Left lung (tissue), 10 donors: ENCODE data around the gene LMAN1. TPM values are rescaled to one million over a fixed set of nuclear protein-coding genes. Genes with fewer than 3 reads are reported as not detected.

Experiments
- ATAC-seq: fragments of 200-7000 bp; cut with Tn5 transposase; one replicate; pipeline ENCODE4 v1.9.1; 2020; ENCODE audit warnings: moderate library complexity
- DNase-seq, 4 donors: peaks; one replicate each; pipeline ENCODE4 v3.0.0-alpha.2; 2013 to 2020
- H3K27ac ChIP-seq, 2 donors: fragments of 200-600 bp; sonication (generic) in 1 of 2; one replicate each; pipeline versions ENCODE4 v1.5.0 to v1.8.0; 2020 to 2021
- H3K27me3 ChIP-seq, 2 donors: fragments of 200-600 bp; sonication (generic) in 1 of 2; one replicate each; pipeline versions ENCODE4 v1.5.0 to v1.8.0; 2020 to 2021
- H3K36me3 ChIP-seq, 2 donors: fragments of 200-600 bp; sonication (generic) in 1 of 2; one replicate each; pipeline versions ENCODE4 v1.5.0 to v1.8.0; 2020 to 2021
- H3K4me1 ChIP-seq, 2 donors: fragments of 200-600 bp; one replicate each; pipeline ENCODE4 v1.8.0; 2021
- H3K4me3 ChIP-seq, 2 donors: fragments of 200-600 bp; sonication (generic) in 1 of 2; one replicate each; pipeline versions ENCODE4 v1.5.0 to v1.8.0; 2020 to 2021; ENCODE audit warnings: mild to moderate bottlenecking in 1 of 2
- H3K9me3 ChIP-seq, 2 donors: fragments of 200-600 bp; sonication (generic) in 1 of 2; one replicate each; pipeline versions ENCODE4 v1.5.0 to v1.8.0; 2020 to 2021
- CTCF ChIP-seq, 2 donors: fragments of 200-600 bp; sonication (generic) in 1 of 2; IDR thresholded peaks; one replicate each; pipeline versions ENCODE4 v1.5.0 to v1.8.0; 2021; ENCODE audit warnings: antibody characterized with exemption in 2 of 2
- intact Hi-C, 2 donors: fragments of 100-400 bp; cut with DNase I; formaldehyde crosslinking; loops; one replicate each; pipeline versions ENCODE4 v1.11.2 to v1.14.2; 2022
- polyA plus RNA-seq, 6 donors: library from polyadenylated mRNA; unstranded; fragments of 120-200 nt; gene quantifications; one replicate each; pipeline ENCODE4 v1.2.1, GENCODE V29; 2013; ENCODE audit not compliant: insufficient read length in 6 of 6
- total RNA-seq, 2 donors: library from RNA; stranded (reverse); fragmentation: NEBNext Ultra II Directional; extraction: Animal tissue kit (Norgen Biotek cat#: 25700); gene quantifications; one replicate each; pipeline ENCODE4 v1.2.1, GENCODE V29; 2021
- donor health status: DM: no; HTN: yes; CAD: no.
- donor health status: DM: no; HTN: no; CAD: no.

Gene LMAN1
- total and polyA plus RNA-seq, 8 donors: 88.5 to 112 (median 98.8) TPM

GRCh38 chr18:59303656-59304195 lies 55.3 kb downstream of the LMAN1 start:
- no peak overlapping the region for H3K27ac ChIP-seq
- H3K4me1 ChIP-seq: peaks cover 0 to 2% of the 10 kb centered on the region in 2 donors
- ATAC-seq (no peak), DNase-seq (no peak)
- H3K4me3 ChIP-seq: no peak overlapping the region
- intact Hi-C loops: no loop called here
- no peak for TF ChIP-seq CTCF (IDR thresholded peaks at IDR 0.05)
- H3K27me3 ChIP-seq: peaks cover 4 to 49% of the 10 kb centered on the region in 2 donors
- no peaks in the 10 kb centered on the region for H3K36me3 ChIP-seq
- no peaks in the 10 kb centered on the region for H3K9me3 ChIP-seq

GRCh38 chr18:59303006-59303405 lies 56.1 kb downstream of the LMAN1 start:
- no peak for DNase-seq
- intact Hi-C loops: no loop called here

GRCh38 chr18:59301929-59302328 lies 57.1 kb downstream of the LMAN1 start:
- intact Hi-C loops: no loop called here
- Histone ChIP-seq H3K9me3 (no peaks in the 10 kb centered on the region), H3K4me3 (no peak overlapping the region), H3K4me1 (no peaks in the 10 kb centered on the region), H3K27ac (no peak overlapping the region), H3K36me3 (no peaks in the 10 kb centered on the region), H3K27me3 (peaks cover 3 to 31% of the 10 kb centered on the region in 2 donors)
- ATAC-seq (no peak), DNase-seq (no peak)
- TF ChIP-seq CTCF (IDR thresholded peaks at IDR 0.05): no peak

More at GRCh38 chr18:59303006-59303405, 56.1 kb downstream of the LMAN1 start:
- no peaks in the 10 kb centered on the region for H3K9me3 ChIP-seq
- H3K27ac ChIP-seq: no peak overlapping the region
- no peak for TF ChIP-seq CTCF (IDR thresholded peaks at IDR 0.05)
- H3K27me3 ChIP-seq: peaks cover 4 to 42% of the 10 kb centered on the region in 2 donors
- H3K36me3 ChIP-seq: no peaks in the 10 kb centered on the region
- no peaks in the 10 kb centered on the region for H3K4me1 ChIP-seq
- no peak for ATAC-seq
- H3K4me3 ChIP-seq: no peak overlapping the region

- no peak for TF ChIP-seq CTCF (IDR thresholded peaks at IDR 0.05)
- H3K9me3 ChIP-seq: no peaks in the 10 kb centered on the region
- no peaks in the 10 kb centered on the region for H3K4me1 ChIP-seq
- H3K27ac ChIP-seq: no peak overlapping the region
- H3K4me3 ChIP-seq: no peak overlapping the region
- intact Hi-C loops: no loop called here
- peaks cover 0 to 23% of the 10 kb centered on the region in 2 donors for H3K27me3 ChIP-seq
- H3K36me3 ChIP-seq: no peaks in the 10 kb centered on the region
- ATAC-seq (no peak), DNase-seq (no peak)
Observed at GRCh38 chr18:59300676-59301285, 58.3 kb downstream of the LMAN1 start.

- Histone ChIP-seq H3K27ac (no peak overlapping the region), H3K36me3 (no peaks in the 10 kb centered on the region), H3K4me3 (no peak overlapping the region), H3K9me3 (no peaks in the 10 kb centered on the region), H3K4me1 (no peaks in the 10 kb centered on the region), H3K27me3 (peaks cover 3 to 9% of the 10 kb centered on the region in 2 donors)
- ATAC-seq: no peak
- intact Hi-C loops: no loop called here
- no peak for TF ChIP-seq CTCF (IDR thresholded peaks at IDR 0.05)
- DNase-seq: no peak
Observed at GRCh38 chr18:59298871-59299270, 60.2 kb downstream of the LMAN1 start.
